Stimulated activated CD4-positive, alpha-beta T cell treated with anti-CD3 and anti-CD28 coated beads, Interleukin-1b, Interleukin-23, amount 100 ng/mL, for 48 hours (primary cell): ENCODE results near the gene MDFIC2.

Experiments
- DNase-seq: peaks from one replicate; pipeline ENCODE4 v3.0.0-alpha.2; 2020

The MDFIC2 gene

GRCh38 chr3:70177881-70178645 lies 134.4 kb downstream of the MDFIC2 start:
- no peak for DNase-seq

DNA sequence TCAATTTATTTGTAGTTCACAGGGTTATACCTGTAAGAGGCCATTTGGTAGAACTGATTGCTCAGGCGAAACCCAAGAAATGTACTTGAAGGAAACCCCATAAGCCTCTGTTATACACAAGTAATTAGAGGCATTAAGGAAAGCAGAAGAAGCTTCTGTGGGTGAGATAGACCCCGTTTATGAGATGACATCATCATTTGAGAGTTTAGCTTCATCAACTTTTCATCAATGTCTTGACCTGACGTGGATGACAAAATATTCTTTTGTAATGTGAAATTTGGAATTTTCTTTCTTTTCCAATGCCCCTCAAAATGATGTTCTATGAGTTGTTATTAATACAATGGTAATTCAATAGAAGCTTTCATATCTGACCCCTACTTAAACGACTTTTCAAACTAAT lies 136.2 kb downstream of the MDFIC2 start:
- no peak for DNase-seq

- DNase-seq: no peak
Observed at GRCh38 chr3:70156808-70157207, 155.6 kb downstream of the MDFIC2 start.

DNA sequence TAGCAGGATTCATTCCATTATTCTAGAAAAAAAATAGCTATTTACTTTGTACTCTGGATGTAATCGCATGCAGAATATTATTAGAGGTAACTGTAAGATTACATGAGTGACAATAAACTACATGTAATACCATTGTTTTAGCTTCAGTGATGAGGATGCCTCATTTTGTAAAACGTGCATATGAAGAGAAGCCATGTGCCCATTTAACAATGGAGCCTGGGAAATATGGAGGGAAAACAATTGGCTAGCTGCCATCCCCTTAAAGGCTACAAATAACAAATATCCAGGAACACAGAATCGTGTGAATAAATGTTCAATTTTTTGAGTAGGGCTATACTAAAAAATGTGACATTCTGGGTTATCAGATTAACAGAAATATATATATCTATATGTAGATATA lies 161.8 kb downstream of the MDFIC2 start:
- DNase-seq: no peak

- no peak for DNase-seq
Observed at GRCh38 chr3:70149714-70150400, 162.6 kb downstream of the MDFIC2 start.
